ENCODE measurements around the gene CAMK1D.

CAMK1D gene

DNA sequence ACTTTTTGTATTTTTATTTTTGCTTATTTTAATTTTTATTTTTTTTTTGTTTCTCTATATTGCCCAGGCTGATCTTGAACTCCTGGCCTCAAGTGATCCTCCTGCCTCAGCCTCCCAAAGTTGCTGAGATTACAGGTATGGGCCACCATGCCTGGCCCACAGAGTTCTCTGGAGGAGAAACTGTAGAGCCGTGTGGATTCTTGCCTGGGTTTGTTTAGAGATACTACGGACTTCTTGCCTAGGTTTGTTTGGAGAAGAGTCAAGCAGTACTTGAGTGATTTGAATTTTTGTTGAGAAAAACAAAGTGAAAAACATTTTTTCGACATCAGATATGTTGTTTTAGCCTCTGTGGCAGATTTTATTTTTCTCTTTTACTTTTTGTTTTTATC is 99.0 kb downstream of the CAMK1D start:
- no peak overlapping the region for H3K9ac ChIP-seq
- peaks cover 6% of the 10 kb centered on the region; the same call in 1 of the 2 replicates for H3K9me3 ChIP-seq
- TF ChIP-seq Cebpa-rat (IDR thresholded peaks at IDR 0.05): no peak
- H3K27ac ChIP-seq: peak overlapping the region; percentile 30; the same call in 1 of the 2 replicates
- H3K36me3 ChIP-seq: no peaks in the 10 kb centered on the region
- no peaks in the 10 kb centered on the region for H3K27me3 ChIP-seq
- peak overlapping the region; percentile 71 for H3K4me2 ChIP-seq
- no peak overlapping the region for H3K4me3 ChIP-seq
- peaks cover 13% of the 10 kb centered on the region; the same call in 1 of the 2 replicates for H4K20me1 ChIP-seq
- peaks cover 24% of the 10 kb centered on the region for H3K4me1 ChIP-seq

DNA sequence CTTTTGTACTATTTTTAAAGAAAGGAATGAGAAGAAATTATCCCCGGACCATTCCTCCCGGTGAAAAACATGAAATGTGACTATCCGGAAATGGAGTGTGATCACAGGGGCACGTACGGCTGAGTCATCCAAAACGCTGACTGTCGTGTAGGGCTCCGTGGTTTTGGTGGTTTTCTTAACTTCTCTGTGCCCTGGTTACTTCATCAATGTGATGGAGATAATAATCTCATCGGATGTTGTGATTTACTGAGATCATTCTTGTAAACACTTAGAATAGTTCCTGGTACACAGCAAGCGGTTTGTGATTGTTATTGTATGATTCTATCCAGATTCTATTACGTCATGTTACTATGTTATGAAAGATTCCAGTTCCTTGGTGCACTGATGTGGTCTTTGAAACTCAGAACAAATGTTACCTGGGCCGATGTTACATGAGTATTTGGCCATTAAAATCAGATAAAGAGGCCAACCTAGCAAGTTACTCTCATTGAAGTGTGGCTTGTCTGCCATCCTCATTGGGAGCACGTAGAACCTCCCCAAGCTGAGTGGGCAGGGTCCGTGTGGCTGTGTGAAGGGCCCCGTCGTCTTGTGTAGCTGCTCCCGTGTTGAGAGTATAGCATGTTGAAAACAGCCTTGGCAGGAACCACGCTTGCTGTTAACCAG is 99.5 kb downstream of the CAMK1D start:
- Histone ChIP-seq H3K36me3 (no peaks in the 10 kb centered on the region), H3K4me1 (peaks cover 24% of the 10 kb centered on the region), H4K20me1 (peaks cover 13% of the 10 kb centered on the region; the same call in 1 of the 2 replicates), H3K27me3 (no peaks in the 10 kb centered on the region), H3K27ac (peak overlapping the region; percentile 30; the same call in 1 of the 2 replicates), H3K4me2 (peak overlapping the region; percentile 71), H3K9me3 (peaks cover 3% of the 10 kb centered on the region; the same call in 1 of the 2 replicates), H3K9ac (no peak overlapping the region), H3K4me3 (no peak overlapping the region)
- TF ChIP-seq Cebpa-rat (IDR thresholded peaks at IDR 0.05): no peak

DNA sequence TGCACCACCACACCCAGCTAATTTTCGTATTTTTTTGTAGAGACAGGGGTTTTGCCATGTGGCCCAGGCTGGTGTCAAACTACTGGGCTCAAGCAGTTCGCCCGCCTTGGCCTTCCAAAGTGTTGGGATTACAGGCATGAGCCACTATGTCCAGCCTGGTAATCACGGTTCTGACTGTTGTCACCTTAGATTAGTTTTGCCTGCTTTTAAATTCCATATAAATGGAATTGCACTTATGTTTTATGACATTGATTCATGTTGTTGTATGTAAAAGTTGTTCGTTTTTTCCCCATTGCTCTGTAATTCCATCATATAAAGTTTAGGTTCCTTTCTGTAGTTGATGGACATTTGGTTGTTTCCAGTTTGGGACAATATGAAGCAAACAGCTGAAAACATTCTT is 106.0 kb downstream of the CAMK1D start:
- Histone ChIP-seq H3K4me3 (no peak overlapping the region), H4K20me1 (peaks cover 18% of the 10 kb centered on the region), H3K27me3 (no peaks in the 10 kb centered on the region), H3K36me3 (no peaks in the 10 kb centered on the region), H3K9me3 (no peaks in the 10 kb centered on the region), H3K4me1 (peaks cover 8% of the 10 kb centered on the region), H3K27ac (no peak overlapping the region), H3K4me2 (no peak overlapping the region), H3K9ac (no peak overlapping the region)
- TF ChIP-seq Cebpa-rat (IDR thresholded peaks at IDR 0.05): no peak

DNA sequence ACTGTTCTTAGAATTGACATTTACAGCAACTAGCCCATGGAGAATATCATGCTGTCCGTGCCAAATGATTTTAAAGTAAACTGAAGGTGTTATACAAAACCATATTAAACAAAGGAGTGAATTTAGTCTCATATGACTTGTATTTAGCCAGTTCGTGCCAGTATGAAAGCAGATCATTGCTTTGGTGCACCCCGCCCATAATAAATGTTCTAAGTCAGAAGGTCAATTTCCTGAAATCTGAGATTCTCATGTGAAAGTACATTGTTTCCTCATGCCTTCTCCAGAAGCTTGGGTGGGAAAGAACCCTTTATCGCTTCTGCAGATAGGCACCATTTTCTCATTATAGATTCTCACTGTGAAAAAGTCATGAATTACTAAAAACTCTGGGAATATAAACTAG is 106.4 kb downstream of the CAMK1D start:
- H3K4me2 ChIP-seq: no peak overlapping the region
- no peaks in the 10 kb centered on the region for H3K9me3 ChIP-seq
- peaks cover 7% of the 10 kb centered on the region for H3K4me1 ChIP-seq
- no peak overlapping the region for H3K9ac ChIP-seq
- no peak for TF ChIP-seq Cebpa-rat (IDR thresholded peaks at IDR 0.05)
- no peak overlapping the region for H3K4me3 ChIP-seq
- no peak overlapping the region for H3K27ac ChIP-seq
- H4K20me1 ChIP-seq: peaks cover 13% of the 10 kb centered on the region; the same call in 1 of the 2 replicates
- no peaks in the 10 kb centered on the region for H3K36me3 ChIP-seq
- no peaks in the 10 kb centered on the region for H3K27me3 ChIP-seq

DNA sequence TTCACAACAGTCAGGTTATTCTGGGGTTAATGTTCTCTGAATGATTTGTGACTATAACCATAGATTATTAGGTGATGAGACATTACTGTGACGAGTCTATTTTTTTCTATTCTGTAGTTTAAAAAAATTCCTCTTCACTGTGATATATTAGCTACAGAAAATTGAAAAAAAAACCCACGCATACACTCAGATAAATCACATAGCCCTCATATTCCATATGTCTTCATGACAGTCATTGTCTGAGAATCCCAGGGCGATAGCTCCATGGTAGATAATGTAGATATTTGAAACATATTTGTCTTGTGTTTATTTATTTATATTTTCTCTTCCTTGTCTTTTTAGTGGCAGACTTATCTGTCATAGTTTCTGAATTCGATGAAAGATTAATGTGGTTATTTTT is 110.0 kb downstream of the CAMK1D start:
- H3K27ac ChIP-seq: no peak overlapping the region
- peaks cover 7% of the 10 kb centered on the region; the same call in 1 of the 2 replicates for H4K20me1 ChIP-seq
- H3K27me3 ChIP-seq: no peaks in the 10 kb centered on the region
- H3K4me2 ChIP-seq: no peak overlapping the region
- H3K4me1 ChIP-seq: no peaks in the 10 kb centered on the region
- no peaks in the 10 kb centered on the region for H3K9me3 ChIP-seq
- no peak overlapping the region for H3K4me3 ChIP-seq
- TF ChIP-seq Cebpa-rat (IDR thresholded peaks at IDR 0.05): no peak
- no peak overlapping the region for H3K9ac ChIP-seq
- H3K36me3 ChIP-seq: no peaks in the 10 kb centered on the region

DNA sequence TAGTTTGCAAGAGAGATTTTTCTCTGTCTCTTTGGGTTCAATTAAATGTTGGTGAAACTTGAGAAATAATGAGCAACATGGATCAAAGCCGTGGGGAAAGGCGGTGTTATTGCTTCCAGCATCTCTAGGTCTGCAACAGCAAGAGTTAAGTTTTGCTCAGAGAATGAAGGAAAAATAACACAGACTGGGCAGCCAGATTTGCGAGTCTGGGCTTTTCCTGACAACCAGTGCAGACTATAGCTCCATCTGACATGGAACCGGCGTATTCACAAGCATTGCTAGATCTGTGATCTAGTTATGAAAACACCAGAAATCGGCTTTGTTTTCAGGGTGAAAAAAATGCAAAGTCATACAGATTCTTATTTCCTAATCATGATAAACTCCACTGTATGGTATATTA is 110.4 kb downstream of the CAMK1D start:
- TF ChIP-seq Cebpa-rat (IDR thresholded peaks at IDR 0.05): no peak
- Histone ChIP-seq H3K9me3 (no peaks in the 10 kb centered on the region), H3K36me3 (no peaks in the 10 kb centered on the region), H4K20me1 (peaks cover 7% of the 10 kb centered on the region; the same call in 1 of the 2 replicates), H3K27me3 (no peaks in the 10 kb centered on the region), H3K4me1 (no peaks in the 10 kb centered on the region), H3K9ac (no peak overlapping the region), H3K4me3 (no peak overlapping the region), H3K4me2 (no peak overlapping the region), H3K27ac (0 out of 2 replicates have a peak overlapping the region, but pooled peaks have one; percentile 6)

DNA sequence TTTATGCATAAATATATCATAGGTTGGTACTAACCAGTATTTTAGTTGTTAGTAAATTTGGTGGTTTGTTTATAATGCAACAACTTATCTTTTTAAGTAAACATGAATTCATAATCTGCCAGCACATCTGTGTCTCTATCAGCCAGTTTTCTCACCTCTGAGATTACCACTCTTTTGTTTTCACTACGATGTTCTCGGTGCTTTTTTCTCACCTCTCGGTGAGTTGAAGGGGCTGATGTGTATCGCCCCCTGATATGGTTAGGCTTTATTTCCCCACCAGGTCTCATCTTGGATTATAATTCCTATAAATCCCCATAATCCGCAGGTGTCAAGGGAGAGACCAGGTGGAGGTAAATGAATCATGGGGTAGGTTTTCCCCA is 114.1 kb downstream of the CAMK1D start:
- Histone ChIP-seq H3K9me3 (no peaks in the 10 kb centered on the region), H3K27ac (no peak overlapping the region), H3K27me3 (no peaks in the 10 kb centered on the region), H3K9ac (no peak overlapping the region), H3K4me3 (no peak overlapping the region), H3K4me2 (no peak overlapping the region), H4K20me1 (0 out of 2 replicates have a peak, but pooled peaks cover 1% of the 10 kb centered on the region), H3K36me3 (no peaks in the 10 kb centered on the region), H3K4me1 (no peaks in the 10 kb centered on the region)
- no peak for TF ChIP-seq Cebpa-rat (IDR thresholded peaks at IDR 0.05)

DNA sequence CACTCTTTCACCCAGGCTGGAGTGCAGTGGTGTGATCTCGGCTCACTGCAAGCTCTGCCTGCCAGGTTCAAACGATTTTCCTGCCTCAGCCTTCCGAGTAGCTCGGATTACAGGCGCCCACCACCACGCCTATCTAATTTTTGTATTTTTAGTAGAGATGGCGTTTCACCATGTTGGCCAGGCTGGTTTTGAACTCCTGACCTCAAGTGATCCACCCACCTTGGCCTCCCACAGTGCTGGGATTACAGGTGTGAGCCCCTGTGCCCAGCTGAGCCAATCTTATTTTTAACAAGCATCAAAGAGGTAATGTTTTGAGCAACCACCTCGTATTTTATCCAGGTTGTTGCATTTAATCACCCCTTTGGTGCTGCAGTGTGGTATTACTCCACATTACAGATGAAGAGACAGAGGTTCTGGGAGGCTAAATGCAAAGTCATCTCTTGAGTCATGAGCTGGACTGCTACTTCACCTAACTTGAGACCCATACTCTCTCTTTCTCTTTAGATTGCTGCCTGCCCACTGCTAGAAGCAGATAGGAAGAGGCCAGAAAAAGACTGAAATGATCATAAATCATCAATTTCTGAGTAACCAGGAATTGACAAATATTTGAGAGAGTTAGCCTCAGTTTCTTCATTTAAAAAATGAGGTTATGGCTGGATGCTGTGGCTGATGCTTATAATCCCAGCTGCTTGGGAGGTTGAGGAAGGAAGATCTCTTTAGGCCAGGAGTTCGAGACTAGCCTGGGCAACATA is 116.2 kb downstream of the CAMK1D start:
- TF ChIP-seq Cebpa-rat (IDR thresholded peaks at IDR 0.05): no peak
- H4K20me1 ChIP-seq: 0 out of 2 replicates have a peak, but pooled peaks cover 12% of the 10 kb centered on the region
- H3K4me1 ChIP-seq: no peaks in the 10 kb centered on the region
- no peak overlapping the region for H3K9ac ChIP-seq
- no peak overlapping the region for H3K27ac ChIP-seq
- H3K27me3 ChIP-seq: no peaks in the 10 kb centered on the region
- no peak overlapping the region for H3K4me3 ChIP-seq
- no peaks in the 10 kb centered on the region for H3K36me3 ChIP-seq
- no peaks in the 10 kb centered on the region for H3K9me3 ChIP-seq
- no peak overlapping the region for H3K4me2 ChIP-seq

DNA sequence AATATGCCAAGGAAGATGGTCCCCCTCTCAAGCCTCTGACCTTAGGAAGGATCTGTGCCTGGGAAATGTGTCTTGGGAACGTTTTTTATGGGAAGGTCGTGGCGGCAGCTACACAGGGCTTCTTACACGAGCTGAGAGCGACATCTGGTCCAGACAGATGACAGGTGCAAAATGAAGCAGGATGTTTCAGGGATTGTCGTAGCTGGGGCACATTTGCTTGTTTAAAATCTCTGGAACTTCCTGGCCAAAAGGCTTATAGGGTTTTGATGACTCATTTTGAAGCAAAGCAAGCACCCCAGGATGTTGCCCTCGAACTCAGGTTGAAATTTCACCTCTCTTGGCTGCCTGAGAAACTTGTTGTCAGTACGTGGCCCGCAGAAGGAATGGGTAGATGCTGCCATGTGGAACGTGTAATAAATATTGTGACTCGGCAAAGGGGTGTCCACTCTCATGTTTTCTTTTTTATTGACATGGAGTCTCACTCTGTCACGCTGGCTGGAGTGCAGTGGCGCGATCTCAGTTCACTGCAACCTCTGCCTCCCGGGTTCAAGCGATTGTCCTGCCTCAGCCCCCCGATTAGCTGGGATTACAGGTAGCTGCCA is 117.5 kb downstream of the CAMK1D start:
- Histone ChIP-seq H3K36me3 (no peaks in the 10 kb centered on the region), H3K27ac (no peak overlapping the region), H3K4me1 (no peaks in the 10 kb centered on the region), H4K20me1 (0 out of 2 replicates have a peak, but pooled peaks cover 18% of the 10 kb centered on the region), H3K4me3 (no peak overlapping the region), H3K9ac (no peak overlapping the region), H3K27me3 (no peaks in the 10 kb centered on the region), H3K4me2 (no peak overlapping the region), H3K9me3 (no peaks in the 10 kb centered on the region)
- no peak for TF ChIP-seq Cebpa-rat (IDR thresholded peaks at IDR 0.05)

DNA sequence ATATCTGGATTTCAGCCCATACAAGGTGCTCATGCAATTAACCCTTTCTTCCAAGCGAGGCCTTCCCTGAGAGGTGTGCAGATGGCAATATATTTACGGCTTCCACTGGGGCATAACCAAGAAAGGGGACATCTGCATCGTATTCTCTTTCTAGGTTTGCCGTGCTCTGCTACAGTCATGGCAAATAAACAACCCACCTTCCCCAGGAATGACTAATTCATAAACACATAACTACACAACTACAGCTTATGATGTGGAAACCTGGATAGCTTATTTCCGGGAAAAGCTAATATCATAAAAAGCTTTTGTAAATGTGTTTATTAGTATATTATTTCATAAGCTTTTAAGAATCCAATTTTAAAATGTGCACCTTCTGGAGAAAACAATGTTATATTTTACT is 120.0 kb downstream of the CAMK1D start:
- Histone ChIP-seq H3K9me3 (no peaks in the 10 kb centered on the region), H3K9ac (no peak overlapping the region), H3K4me2 (no peak overlapping the region), H3K4me1 (peaks cover 8% of the 10 kb centered on the region; the same call in 1 of the 2 replicates), H4K20me1 (0 out of 2 replicates have a peak, but pooled peaks cover 22% of the 10 kb centered on the region), H3K27ac (no peak overlapping the region), H3K27me3 (no peaks in the 10 kb centered on the region), H3K36me3 (no peaks in the 10 kb centered on the region), H3K4me3 (no peak overlapping the region)
- no peak for TF ChIP-seq Cebpa-rat (IDR thresholded peaks at IDR 0.05)
